HL-60/S4 treated with retinoic acid at 250 ng/mL for 4 days and 3 days (cell line): ENCODE results near the gene REG1B.

ENCODE experiments used
- in situ Hi-C: fragments of 300-500 bp; cut with MboI; formaldehyde crosslinking; loops from 2 replicates; pipeline ENCODE4 v1.7.0; 2022; ENCODE audit warnings: low sequenced_read_pairs

The REG1B gene

GRCh38 chr2:79087785-79088364, at the start of gene REG1B:
TSS of gene REG1B (minus strand) at chr2:79087993. CDS start at chr2:79087612, 381 bp downstream.
- in situ Hi-C loops = no loop called here

GRCh38 chr2:79131687-79132086, 43.9 kb upstream of the REG1B start:
- in situ Hi-C loops = no loop called here

GRCh38 chr2:79129804-79130203, 42.0 kb upstream of the REG1B start:
- in situ Hi-C loops = no loop called here

GRCh38 chr2:79129260-79129659, 41.5 kb upstream of the REG1B start:
- in situ Hi-C loops = no loop called here

- in situ Hi-C loops = no loop called here
Measured at GRCh38 chr2:79128406-79128805, 40.6 kb upstream of the REG1B start.

- in situ Hi-C loops = no loop called here
Measured at GRCh38 chr2:79125721-79125985, 37.9 kb upstream of the REG1B start.

GRCh38 chr2:79124907-79125720, 37.3 kb upstream of the REG1B start:
- in situ Hi-C loops = no loop called here

GRCh38 chr2:79122676-79123075, 34.9 kb upstream of the REG1B start:
- in situ Hi-C loops = no loop called here

GRCh38 chr2:79120194-79120713, 32.5 kb upstream of the REG1B start, which contains the start of gene REG1A:
TSS of gene REG1A (plus strand) at chr2:79120488. CDS start at chr2:79120862, 374 bp downstream.
- in situ Hi-C loops = no loop called here

GRCh38 chr2:79116997-79117928, 29.5 kb upstream of the REG1B start:
- in situ Hi-C loops = no loop called here

GRCh38 chr2:79114797-79115494, 27.2 kb upstream of the REG1B start:
- in situ Hi-C loops = no loop called here

GRCh38 chr2:79112269-79112668, 24.5 kb upstream of the REG1B start:
- in situ Hi-C loops = no loop called here

GRCh38 chr2:79105259-79105658, 17.5 kb upstream of the REG1B start:
- in situ Hi-C loops = no loop called here

- in situ Hi-C loops = no loop called here
Measured at GRCh38 chr2:79103214-79103613, 15.4 kb upstream of the REG1B start.

GRCh38 chr2:79101024-79101423, 13.2 kb upstream of the REG1B start:
- in situ Hi-C loops = no loop called here

GRCh38 chr2:79100285-79100684, 12.5 kb upstream of the REG1B start:
- in situ Hi-C loops = no loop called here

- in situ Hi-C loops = no loop called here
Measured at GRCh38 chr2:79099140-79099686, 11.4 kb upstream of the REG1B start.

GRCh38 chr2:79097843-79098242, 10.1 kb upstream of the REG1B start:
- in situ Hi-C loops = no loop called here

- in situ Hi-C loops = no loop called here
Measured at GRCh38 chr2:79090693-79091092, 2.9 kb upstream of the REG1B start.

- in situ Hi-C loops = no loop called here
Measured at GRCh38 chr2:79086255-79086654, 1.5 kb downstream of the REG1B start.
